Motor neuron (in vitro differentiated cells): Measurements from ENCODE around the gene RPS27. TPM values are rescaled to one million over a fixed set of nuclear protein-coding genes. Genes with fewer than 3 reads are reported as not detected.

Experiments
- ATAC-seq, 8 experiments: fragments of 200-7000 bp; cut with Tn5 transposase; replicated peaks in 6 of 8; 2 replicates each; pipeline ENCODE4 v1.8.0; 2021; ENCODE audit warnings: mild to moderate bottlenecking in 8 of 8, moderate library complexity in 8 of 8
- H3K27ac ChIP-seq, 2 donors: fragments of 250-450 bp; sonication (Bioruptor Pico); 2 replicates each; pipeline ENCODE4 v1.9.0; 2021; ENCODE audit warnings: antibody characterized with exemption in 2 of 2, mild to moderate bottlenecking in 2 of 2, moderate library complexity in 1 of 2
- H3K4me1 ChIP-seq, 2 donors: fragments of 250-450 bp; sonication (Bioruptor Pico); replicated peaks in 1 of 2; 2 replicates each; pipeline ENCODE4 v1.6.1; 2021; ENCODE audit warnings: antibody characterized with exemption in 2 of 2, mild to moderate bottlenecking in 2 of 2, moderate library complexity in 1 of 2
- H3K4me3 ChIP-seq, 5 donors: fragments of 250-450 bp; sonication (Bioruptor Pico); 2 replicates each; pipeline ENCODE4 v1.9.0; 2021; ENCODE audit warnings: antibody characterized with exemption in 5 of 5, mild to moderate bottlenecking in 5 of 5, moderate library complexity in 4 of 5
- WGBS, 10 experiments: fragments of 450-650 bp; shearing (Covaris generic); methylation state at CpG; one replicate each; pipeline ENCODE4 v1.0.0; 2022; 5-methylcytosine and 5-hydroxymethylcytosine counted together
- in situ Hi-C, 9 experiments: fragments of 400-800 bp; cut with MboI; loops; one replicate each; pipeline ENCODE4 v1.15.0; 2021; ENCODE audit warnings: low sequenced_read_pairs in 9 of 9, low pct_unique_long_range_greater_than_20kb in 2 of 9; ENCODE audit not compliant: unreplicated experiment in 9 of 9
- total RNA-seq, 8 experiments: library from RNA; unstranded; fragments of 300-600 nt; gene quantifications; 2 replicates each; pipeline versions ENCODE4 v1.2.3 to v1.2.4, GENCODE V29; 2022

Gene RPS27
- over 10,000 TPM in 4 of 8 experiments, 1,000 to 10,000 TPM in 4; 2,543 to 20,464 (median 10,879) TPM for total RNA-seq

- H3K27ac ChIP-seq = peak within 1 kb of the TSS; percentile 90 to 94
- peak within 1 kb of the TSS; percentile 72 to 98 (median 95) for H3K4me3 ChIP-seq
- in situ Hi-C loops = loop anchor here in 6 of 9 experiments (25.0 kb wide), 4 partner anchors 303 to 628 kb away; partner anchors contain the start of genes NPR1 (in 2 of the 6), ILF2 (in 1 of the 6), S100A9 (in 1 of the 6) and SNAPIN (in 1 of the 6)
- WGBS, 10 experiments = 0 to 11% (median 0%) methylated on average over 3 to 25 of the region's 36 CpGs
- peak; percentile 55 to 86 (median 78) for ATAC-seq
- peaks cover 21 to 27% of the 10 kb centered on the region in 2 donors for H3K4me1 ChIP-seq
Measured at GRCh38 chr1:153990468-153991150, at the start of gene RPS27. TSS of gene RPS27 (plus strand) at chr1:153990762. CDS start at chr1:153990797, 35 bp downstream.

GRCh38 chr1:153941826-153942725 lies 48.5 kb upstream of the RPS27 start:
- no peak for ATAC-seq
- 0 to 100% (median 93%) methylated on average over 1 to 11 of the region's 34 CpGs; no CpG with 5 or more reads in 4 of the 10 experiments for WGBS, 10 experiments
- Histone ChIP-seq H3K4me3 (no peak overlapping the region), H3K4me1 (peaks cover 7 to 9% of the 10 kb centered on the region in 2 donors), H3K27ac (no peak overlapping the region)
- in situ Hi-C loops = loop anchor here in 2 of 9 experiments (25.0 kb wide), 1 partner anchor 130 kb away; no protein-coding TSS in a partner anchor

- no peak for ATAC-seq
- Histone ChIP-seq H3K4me1 (peaks cover 7 to 9% of the 10 kb centered on the region in 2 donors), H3K4me3 (no peak overlapping the region), H3K27ac (no peak overlapping the region)
- WGBS, 10 experiments = 89 to 100% (median 97%) methylated on average over 1 to 10 of the region's 11 CpGs; no CpG with 5 or more reads in 3 of the 10 experiments
- in situ Hi-C loops = loop anchor here in 2 of 9 experiments (25.0 kb wide), 1 partner anchor 131 kb away; no protein-coding TSS in a partner anchor
Measured at GRCh38 chr1:153942766-153943549, 47.6 kb upstream of the RPS27 start.

GRCh38 chr1:153944005-153944826 lies 46.3 kb upstream of the RPS27 start:
- ATAC-seq = no peak
- Histone ChIP-seq H3K27ac (no peak overlapping the region), H3K4me1 (peaks cover 7 to 9% of the 10 kb centered on the region in 2 donors), H3K4me3 (peak overlapping the region in 1 of 5 donors; percentile 91)
- WGBS, 10 experiments = 20 to 100% (median 60%) methylated on average over 1 to 4 of the region's 15 CpGs; no CpG with 5 or more reads in 5 of the 10 experiments
- in situ Hi-C loops = loop anchor here in 2 of 9 experiments (25.0 kb wide), 1 partner anchor 132 kb away; no protein-coding TSS in a partner anchor

GRCh38 chr1:153944827-153945117 lies 45.8 kb upstream of the RPS27 start:
- Histone ChIP-seq H3K4me3 (peak overlapping the region in 4 of 5 donors; percentile 71 to 94 (median 89)), H3K27ac (no peak overlapping the region), H3K4me1 (peaks cover 7 to 9% of the 10 kb centered on the region in 2 donors)
- in situ Hi-C loops = loop anchor here in 2 of 9 experiments (25.0 kb wide), 1 partner anchor 132 kb away; no protein-coding TSS in a partner anchor
- ATAC-seq = no peak
- 18 to 100% (median 80%) methylated on average over 1 to 3 of the region's 3 CpGs; no CpG with 5 or more reads in 3 of the 10 experiments for WGBS, 10 experiments

- peak in 1 of 8 experiments; percentile 27 for ATAC-seq
Measured at GRCh38 chr1:153945131-153945794, 45.3 kb upstream of the RPS27 start.

GRCh38 chr1:153945795-153946621 lies 44.6 kb upstream of the RPS27 start:
- peak; percentile 66 to 79 (median 74) for ATAC-seq
- H3K4me3 ChIP-seq = peak overlapping the region; percentile 71 to 94 (median 91)
- WGBS, 10 experiments = 0 to 2% (median 0%) methylated on average over 1 to 9 of the region's 95 CpGs; no CpG with 5 or more reads in 7 of the 10 experiments
- peak overlapping the region; percentile 44 to 73 for H3K27ac ChIP-seq
- peaks cover 7 to 9% of the 10 kb centered on the region in 2 donors for H3K4me1 ChIP-seq
- in situ Hi-C loops = loop anchor here in 2 of 9 experiments (25.0 kb wide), 1 partner anchor 134 kb away; no protein-coding TSS in a partner anchor

More at GRCh38 chr1:153945131-153945794, 45.3 kb upstream of the RPS27 start:
- Histone ChIP-seq H3K4me1 (peaks cover 7 to 9% of the 10 kb centered on the region in 2 donors), H3K27ac (peak overlapping the region; percentile 44 to 73), H3K4me3 (peak overlapping the region; percentile 71 to 94 (median 91))
- 0 to 100% (median 63%) methylated on average over 1 to 5 of the region's 12 CpGs; no CpG with 5 or more reads in 3 of the 10 experiments for WGBS, 10 experiments
- in situ Hi-C loops = loop anchor here in 2 of 9 experiments (25.0 kb wide), 1 partner anchor 133 kb away; no protein-coding TSS in a partner anchor

- ATAC-seq = peak; percentile 68 to 88 (median 86)
- peaks cover 7 to 9% of the 10 kb centered on the region in 2 donors for H3K4me1 ChIP-seq
- peak within 1 kb of the TSS; percentile 44 to 73 for H3K27ac ChIP-seq
- peak within 1 kb of the TSS; percentile 71 to 94 (median 91) for H3K4me3 ChIP-seq
- in situ Hi-C loops = loop anchor here in 2 of 9 experiments (25.0 kb wide), 1 partner anchor 134 kb away; no protein-coding TSS in a partner anchor
- 0 to 38% (median 10%) methylated on average over 1 to 7 of the region's 28 CpGs; no CpG with 5 or more reads in 6 of the 10 experiments for WGBS, 10 experiments
Measured at GRCh38 chr1:153946622-153947241, 43.8 kb upstream of the RPS27 start, which contains the start of gene DENND4B. TSS of gene DENND4B (minus strand) at chr1:153946718. CDS start at chr1:153944374, 2,344 bp downstream.

- Histone ChIP-seq H3K4me3 (no peak overlapping the region), H3K4me1 (peaks cover 4% of the 10 kb centered on the region in 2 donors), H3K27ac (no peak overlapping the region)
- no peak for ATAC-seq
- in situ Hi-C loops = loop anchor here in 1 of 9 experiments (25.0 kb wide), 1 partner anchor 289 kb away; the partner anchor contains the start of genes ILF2 and SNAPIN
- 90 to 100% (median 100%) methylated on average over 1 of the region's 11 CpGs; no CpG with 5 or more reads in 6 of the 10 experiments for WGBS, 10 experiments
Measured at GRCh38 chr1:153951183-153951582, 39.4 kb upstream of the RPS27 start.
